Medulla oblongata (tissue), 1 donor: Measurements from ENCODE around the gene CD28.
"Not testable (repeated sequence)": the region's sequence is repeated elsewhere in the genome, so short reads cannot be mapped to it uniquely, and the experiment has no call there.

Experiments used
- DNase-seq: peaks from one replicate; pipeline ENCODE4 v3.0.0-alpha.2; 2015; ENCODE audit errors: extremely low spot score

The CD28 gene

GRCh38 chr2:203745267-203745666 lies 38.8 kb downstream of the CD28 start:
- DNase-seq = no peak

GRCh38 chr2:203748331-203749126 lies 42.1 kb downstream of the CD28 start:
- no peak for DNase-seq

GRCh38 chr2:203750346-203751068 lies 44.1 kb downstream of the CD28 start:
- no peak for DNase-seq

GRCh38 chr2:203751685-203752271 lies 45.3 kb downstream of the CD28 start:
- DNase-seq = no peak

- DNase-seq = no peak
These were observed 49.7 kb downstream of the CD28 start for GRCh38 chr2:203756161-203756560.

- DNase-seq = no peak
These were observed 52.6 kb downstream of the CD28 start for GRCh38 chr2:203758841-203759689.

GRCh38 chr2:203759690-203760365 lies 53.4 kb downstream of the CD28 start:
- DNase-seq = no peak

GRCh38 chr2:203761121-203761520 lies 54.7 kb downstream of the CD28 start:
- DNase-seq = no peak

- DNase-seq = no peak
These were observed 57.0 kb downstream of the CD28 start for GRCh38 chr2:203763241-203763937.

GRCh38 chr2:203763938-203764664 lies 57.7 kb downstream of the CD28 start:
- DNase-seq = no peak

GRCh38 chr2:203772456-203773165 lies 66.2 kb downstream of the CD28 start:
- DNase-seq = no peak

GRCh38 chr2:203774760-203775159 lies 68.3 kb downstream of the CD28 start:
- DNase-seq = no peak

- no peak for DNase-seq
These were observed 69.2 kb downstream of the CD28 start for GRCh38 chr2:203775684-203776083.

- DNase-seq = no peak
These were observed 70.6 kb downstream of the CD28 start for GRCh38 chr2:203777030-203777429.

- DNase-seq = not testable (repeated sequence)
These were observed 73.1 kb downstream of the CD28 start for GRCh38 chr2:203779477-203780073.

GRCh38 chr2:203780231-203780630 lies 73.8 kb downstream of the CD28 start:
- DNase-seq = no peak

GRCh38 chr2:203781151-203781550 lies 74.7 kb downstream of the CD28 start:
- no peak for DNase-seq

- DNase-seq = peak; percentile 77
These were observed 76.0 kb downstream of the CD28 start for GRCh38 chr2:203782262-203782976.
